NCI-H1092 treated with DMSO at 0.1 percent for 48 hours (cell line): ENCODE data around the gene C19orf18.

Source experiments
- DNase-seq: peaks from one replicate; lab custom pipeline; 2025; lab: John Stamatoyannopoulos, UW

Gene C19orf18

GRCh38 chr19:57947419-57948134 is 26.8 kb downstream of the C19orf18 start, which contains the start of gene ZNF256:
TSS of gene ZNF256 (minus strand) at chr19:57947706. CDS start at chr19:57947474, 232 bp downstream.
- DNase-seq, result peak; percentile 93

GRCh38 chr19:57947088-57947418 is 27.3 kb downstream of the C19orf18 start:
- DNase-seq, result no peak

- no peak for DNase-seq
These were observed 28.0 kb downstream of the C19orf18 start for GRCh38 chr19:57946316-57946715.

GRCh38 chr19:57941593-57941992 is 32.7 kb downstream of the C19orf18 start:
- DNase-seq, result no peak

- no peak for DNase-seq
These were observed 38.6 kb downstream of the C19orf18 start for GRCh38 chr19:57935731-57936130.

- DNase-seq, result no peak
These were observed 39.3 kb downstream of the C19orf18 start, which contains the start of gene ZNF418 for GRCh38 chr19:57934820-57935665. TSS of gene ZNF418 (minus strand) at chr19:57935402. CDS start at chr19:57933822, 1,580 bp downstream.

GRCh38 chr19:57927587-57927986 is 46.7 kb downstream of the C19orf18 start:
- no peak for DNase-seq

GRCh38 chr19:57916168-57916995 is 58.0 kb downstream of the C19orf18 start, which contains the start of gene ZNF417:
TSS of gene ZNF417 (minus strand) at chr19:57916592. CDS start at chr19:57916411, 181 bp downstream.
- peak; percentile 89 for DNase-seq

GRCh38 chr19:57914531-57914930 is 59.8 kb downstream of the C19orf18 start:
- DNase-seq, result no peak
